Activated T-cell treated with anti-CD3 and anti-CD28 coated beads for 1 hour (primary cell): ENCODE data around the gene NUP210L.

Experiments used
- DNase-seq: peaks from one replicate; pipeline ENCODE4 v3.0.0-alpha.2; 2020; ENCODE audit warnings: low read depth

Gene NUP210L

GRCh38 chr1:153944005-153944826, 210.7 kb downstream of the NUP210L start:
- DNase-seq, result no peak

GRCh38 chr1:153942766-153943549, 211.9 kb downstream of the NUP210L start:
- no peak for DNase-seq
